ENCODE measurements around the gene KIF27.

DNA sequence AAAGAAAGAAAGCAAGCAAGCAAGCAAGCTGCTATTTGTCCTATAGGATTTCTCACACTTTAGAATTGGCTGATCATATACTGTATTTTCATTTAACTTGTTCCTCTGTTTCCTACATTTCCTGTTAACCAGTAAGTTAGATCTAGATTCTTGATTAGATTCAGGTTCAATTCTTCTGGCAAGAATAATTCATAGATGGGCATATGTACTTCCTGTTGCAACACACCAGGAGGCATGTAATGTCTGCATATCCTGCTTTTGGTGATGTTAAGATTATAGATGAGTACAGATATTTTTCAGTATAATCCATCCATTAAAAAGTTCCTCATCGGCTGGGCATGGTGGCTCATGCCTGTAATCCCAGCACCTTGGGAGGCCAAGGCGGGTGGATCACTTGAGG is 10.8 kb upstream of the KIF27 start:
- TF ChIP-seq, protein P1, sequence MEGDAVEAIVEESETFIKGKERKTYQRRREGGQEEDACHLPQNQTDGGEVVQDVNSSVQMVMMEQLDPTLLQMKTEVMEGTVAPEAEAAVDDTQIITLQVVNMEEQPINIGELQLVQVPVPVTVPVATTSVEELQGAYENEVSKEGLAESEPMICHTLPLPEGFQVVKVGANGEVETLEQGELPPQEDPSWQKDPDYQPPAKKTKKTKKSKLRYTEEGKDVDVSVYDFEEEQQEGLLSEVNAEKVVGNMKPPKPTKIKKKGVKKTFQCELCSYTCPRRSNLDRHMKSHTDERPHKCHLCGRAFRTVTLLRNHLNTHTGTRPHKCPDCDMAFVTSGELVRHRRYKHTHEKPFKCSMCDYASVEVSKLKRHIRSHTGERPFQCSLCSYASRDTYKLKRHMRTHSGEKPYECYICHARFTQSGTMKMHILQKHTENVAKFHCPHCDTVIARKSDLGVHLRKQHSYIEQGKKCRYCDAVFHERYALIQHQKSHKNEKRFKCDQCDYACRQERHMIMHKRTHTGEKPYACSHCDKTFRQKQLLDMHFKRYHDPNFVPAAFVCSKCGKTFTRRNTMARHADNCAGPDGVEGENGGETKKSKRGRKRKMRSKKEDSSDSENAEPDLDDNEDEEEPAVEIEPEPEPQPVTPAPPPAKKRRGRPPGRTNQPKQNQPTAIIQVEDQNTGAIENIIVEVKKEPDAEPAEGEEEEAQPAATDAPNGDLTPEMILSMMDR (IDR thresholded peaks at IDR 0.05), result no peak
- TF ChIP-seq POLR2A (IDR thresholded peaks at IDR 0.05), result no peak
